Endodermal cell (in vitro differentiated cells): ENCODE data around the gene TLX2. TPM values are rescaled to one million over a fixed set of nuclear protein-coding genes. Genes with fewer than 3 reads are reported as not detected.

Source experiments
- DNase-seq: peaks from one replicate; pipeline ENCODE4 v3.0.0-alpha.2; 2017
- H3K27ac ChIP-seq: 2 replicates; pipeline ENCODE4 v1.5.1; 2013; ENCODE audit warnings: mild to moderate bottlenecking, low read depth, low read length, moderate library complexity
- H3K27me3 ChIP-seq: 2 replicates; pipeline ENCODE4 v1.6.1; 2013; ENCODE audit warnings: mild to moderate bottlenecking, low read length, moderate library complexity; ENCODE audit not compliant: insufficient read depth, control insufficient read depth, poor library complexity, severe bottlenecking
- H3K36me3 ChIP-seq: 2 replicates; pipeline ENCODE4 v1.7.0; 2013; ENCODE audit warnings: mild to moderate bottlenecking, low read length, moderate library complexity; ENCODE audit not compliant: control insufficient read depth, insufficient read depth
- H3K4me1 ChIP-seq: one replicate; pipeline ENCODE4 v1.7.0; 2013; ENCODE audit warnings: low read length; ENCODE audit not compliant: control insufficient read depth, insufficient read depth
- H3K4me3 ChIP-seq: 2 replicates; pipeline ENCODE4 v1.5.1; 2013; ENCODE audit warnings: mild to moderate bottlenecking, low read length, moderate library complexity
- H3K9ac ChIP-seq: 2 replicates; pipeline ENCODE4 v1.6.1; 2013; ENCODE audit warnings: mild to moderate bottlenecking, low read length, moderate library complexity; ENCODE audit not compliant: poor library complexity, severe bottlenecking; ENCODE audit errors: extremely low read depth
- H3K9me3 ChIP-seq: 2 replicates; pipeline ENCODE4 v1.6.1; 2013; ENCODE audit warnings: mild to moderate bottlenecking, low read length, moderate library complexity; ENCODE audit not compliant: control insufficient read depth
- H3K27ac Mint-ChIP-seq: 2 replicates; pipeline ENCODE4 v1.8.0; 2020; ENCODE audit warnings: mixed read lengths
- H3K27me3 Mint-ChIP-seq: 2 replicates; pipeline ENCODE4 v1.8.0; 2021; ENCODE audit warnings: mild to moderate bottlenecking, mixed read lengths; ENCODE audit not compliant: insufficient read depth
- H3K36me3 Mint-ChIP-seq: 2 replicates; pipeline ENCODE4 v1.8.0; 2020; ENCODE audit warnings: low read depth, mixed read lengths
- H3K4me1 Mint-ChIP-seq: 2 replicates; pipeline ENCODE4 v1.8.0; 2020; ENCODE audit warnings: mixed read lengths
- H3K4me3 Mint-ChIP-seq: 2 replicates; pipeline ENCODE4 v1.8.0; 2020; ENCODE audit warnings: mild to moderate bottlenecking, moderate library complexity, mixed read lengths
- H3K9me3 Mint-ChIP-seq: 2 replicates; pipeline ENCODE4 v1.8.0; 2020; ENCODE audit warnings: mild to moderate bottlenecking, mixed read lengths
- WGBS, 2 experiments: methylation state at CpG; one replicate each; pipeline versions ENCODE4 v1.1.5 to v1.1.7; 2013; ENCODE audit warnings: missing lambda C conversion rate in 2 of 2, mixed read lengths in 1 of 2; ENCODE audit not compliant: insufficient coverage in 1 of 2, insufficient read length in 1 of 2; 5-methylcytosine and 5-hydroxymethylcytosine counted together
- total RNA-seq, 2 donors: library from RNA; stranded (reverse); fragmentation: NEBNext Ultra II Directional in 1 of 2; extraction: Animal tissue kit (Norgen Biotek cat#: 25700) in 1 of 2; gene quantifications; 2 replicates in 1 of 2; 3 replicates in 1 of 2; pipeline ENCODE4 v1.2.1, GENCODE V29; 2021
- TF ChIP-seq, protein P1 (sequence below): fragments of 200-600 bp; sonication (generic); conservative IDR thresholded peaks from 2 replicates; pipeline ENCODE4 v1.5.0; 2021; ENCODE audit warnings: antibody characterized with exemption, mild to moderate bottlenecking

The TLX2 gene
- total RNA-seq, 2 donors from 2014 or later: 0.22 to 0.27 TPM

DNA sequence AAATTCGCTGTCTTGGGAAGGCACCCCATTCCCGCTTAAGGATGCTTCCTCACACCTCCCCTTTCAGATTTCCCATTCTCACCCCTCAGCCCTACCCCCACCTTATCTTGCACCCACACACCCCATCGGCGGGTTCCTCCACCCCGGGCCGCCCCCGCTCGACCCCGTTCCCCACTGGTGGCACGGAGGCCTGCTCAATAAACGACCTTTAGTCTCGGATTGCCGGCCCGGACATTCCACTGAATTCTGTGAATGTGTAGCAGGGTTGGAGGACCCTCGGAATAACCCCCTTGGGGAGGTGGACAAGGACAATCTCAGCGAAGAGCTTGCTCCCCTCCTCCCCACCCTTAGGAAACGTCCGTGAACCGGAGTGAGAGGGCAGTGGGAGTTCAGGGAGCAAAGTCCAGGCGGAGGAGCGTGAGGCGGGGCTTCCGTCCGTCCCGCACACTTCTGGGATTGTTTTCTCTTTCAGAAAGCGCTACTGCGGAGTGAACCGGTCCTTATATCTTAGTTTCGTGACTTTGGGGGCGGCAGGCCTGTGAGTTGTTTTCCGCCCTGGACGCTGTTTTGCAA is 12.0 kb upstream of the TLX2 start:
- TF ChIP-seq, protein P1, sequence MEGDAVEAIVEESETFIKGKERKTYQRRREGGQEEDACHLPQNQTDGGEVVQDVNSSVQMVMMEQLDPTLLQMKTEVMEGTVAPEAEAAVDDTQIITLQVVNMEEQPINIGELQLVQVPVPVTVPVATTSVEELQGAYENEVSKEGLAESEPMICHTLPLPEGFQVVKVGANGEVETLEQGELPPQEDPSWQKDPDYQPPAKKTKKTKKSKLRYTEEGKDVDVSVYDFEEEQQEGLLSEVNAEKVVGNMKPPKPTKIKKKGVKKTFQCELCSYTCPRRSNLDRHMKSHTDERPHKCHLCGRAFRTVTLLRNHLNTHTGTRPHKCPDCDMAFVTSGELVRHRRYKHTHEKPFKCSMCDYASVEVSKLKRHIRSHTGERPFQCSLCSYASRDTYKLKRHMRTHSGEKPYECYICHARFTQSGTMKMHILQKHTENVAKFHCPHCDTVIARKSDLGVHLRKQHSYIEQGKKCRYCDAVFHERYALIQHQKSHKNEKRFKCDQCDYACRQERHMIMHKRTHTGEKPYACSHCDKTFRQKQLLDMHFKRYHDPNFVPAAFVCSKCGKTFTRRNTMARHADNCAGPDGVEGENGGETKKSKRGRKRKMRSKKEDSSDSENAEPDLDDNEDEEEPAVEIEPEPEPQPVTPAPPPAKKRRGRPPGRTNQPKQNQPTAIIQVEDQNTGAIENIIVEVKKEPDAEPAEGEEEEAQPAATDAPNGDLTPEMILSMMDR: no peak
- Histone ChIP-seq H3K4me1 (peaks cover 4% of the 10 kb centered on the region), H3K27ac (no peak overlapping the region), H3K9me3 (no peaks in the 10 kb centered on the region), H3K36me3 (peaks cover 11% of the 10 kb centered on the region), H3K9ac (no peak overlapping the region), H3K27me3 (peaks cover 86% of the 10 kb centered on the region), H3K4me3 (peak overlapping the region; percentile 76)
- Mint-ChIP-seq H3K4me3 (peak overlapping the region; percentile 68), H3K9me3 (no peaks in the 10 kb centered on the region), H3K27me3 (peaks cover 83% of the 10 kb centered on the region), H3K4me1 (peaks cover 38% of the 10 kb centered on the region), H3K27ac (peak overlapping the region; percentile 78), H3K36me3 (peaks cover 22% of the 10 kb centered on the region)
- WGBS, 2 experiments: 22 to 30% methylated on average over 14 to 32 of the region's 32 CpGs
- peak; percentile 66 for DNase-seq

DNA sequence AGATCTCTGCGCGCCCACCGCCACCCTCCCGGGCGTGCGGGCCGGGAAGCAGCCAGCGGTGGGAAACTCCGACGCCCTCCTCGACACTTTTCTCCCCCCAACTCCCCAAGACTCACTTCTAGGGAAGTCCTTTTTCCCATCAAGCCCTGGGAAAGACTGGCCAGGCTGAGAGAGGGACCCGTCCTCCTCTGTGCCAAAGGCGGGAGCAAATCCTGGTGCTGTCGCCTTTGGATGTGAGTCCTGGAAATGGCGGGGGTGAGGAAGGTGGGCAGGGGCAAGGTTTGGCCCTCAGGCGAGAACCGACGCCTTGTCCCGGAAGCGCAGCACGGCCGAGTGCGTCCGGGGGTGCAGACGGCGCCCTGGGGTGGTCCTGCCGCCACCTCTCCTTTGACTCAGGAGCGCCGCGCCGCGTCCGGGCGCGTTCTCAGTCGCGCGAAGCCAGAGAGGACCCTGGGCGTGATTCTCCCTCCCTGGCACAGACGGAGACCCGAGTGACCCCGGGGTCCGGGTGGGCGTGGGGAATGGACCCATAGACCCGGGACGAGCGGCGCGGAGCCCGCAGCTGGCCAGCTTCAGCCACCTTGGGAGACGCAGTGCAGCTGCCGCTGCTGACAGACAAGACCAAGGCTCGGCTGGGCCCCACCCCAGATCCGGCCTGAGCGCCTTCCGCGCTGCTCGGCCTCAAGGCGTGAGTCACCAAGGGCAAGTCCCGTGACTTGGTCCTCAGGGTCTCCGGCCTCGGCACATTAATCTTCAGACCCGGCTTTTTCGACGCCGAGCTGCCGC is 11.3 kb upstream of the TLX2 start:
- Mint-ChIP-seq H3K4me3 (peak overlapping the region; percentile 68), H3K27ac (peak overlapping the region; percentile 78), H3K36me3 (peaks cover 22% of the 10 kb centered on the region), H3K27me3 (peaks cover 77% of the 10 kb centered on the region), H3K9me3 (no peaks in the 10 kb centered on the region), H3K4me1 (peaks cover 36% of the 10 kb centered on the region)
- Histone ChIP-seq H3K4me3 (peak overlapping the region; percentile 76), H3K36me3 (peaks cover 11% of the 10 kb centered on the region), H3K27me3 (peaks cover 80% of the 10 kb centered on the region), H3K27ac (no peak overlapping the region), H3K9me3 (no peaks in the 10 kb centered on the region), H3K4me1 (peaks cover 4% of the 10 kb centered on the region), H3K9ac (no peak overlapping the region)
- TF ChIP-seq, protein P1: peak; percentile 36
- 8 to 9% methylated on average over 34 to 67 of the region's 67 CpGs for WGBS, 2 experiments
- peak; percentile 90 for DNase-seq

DNA sequence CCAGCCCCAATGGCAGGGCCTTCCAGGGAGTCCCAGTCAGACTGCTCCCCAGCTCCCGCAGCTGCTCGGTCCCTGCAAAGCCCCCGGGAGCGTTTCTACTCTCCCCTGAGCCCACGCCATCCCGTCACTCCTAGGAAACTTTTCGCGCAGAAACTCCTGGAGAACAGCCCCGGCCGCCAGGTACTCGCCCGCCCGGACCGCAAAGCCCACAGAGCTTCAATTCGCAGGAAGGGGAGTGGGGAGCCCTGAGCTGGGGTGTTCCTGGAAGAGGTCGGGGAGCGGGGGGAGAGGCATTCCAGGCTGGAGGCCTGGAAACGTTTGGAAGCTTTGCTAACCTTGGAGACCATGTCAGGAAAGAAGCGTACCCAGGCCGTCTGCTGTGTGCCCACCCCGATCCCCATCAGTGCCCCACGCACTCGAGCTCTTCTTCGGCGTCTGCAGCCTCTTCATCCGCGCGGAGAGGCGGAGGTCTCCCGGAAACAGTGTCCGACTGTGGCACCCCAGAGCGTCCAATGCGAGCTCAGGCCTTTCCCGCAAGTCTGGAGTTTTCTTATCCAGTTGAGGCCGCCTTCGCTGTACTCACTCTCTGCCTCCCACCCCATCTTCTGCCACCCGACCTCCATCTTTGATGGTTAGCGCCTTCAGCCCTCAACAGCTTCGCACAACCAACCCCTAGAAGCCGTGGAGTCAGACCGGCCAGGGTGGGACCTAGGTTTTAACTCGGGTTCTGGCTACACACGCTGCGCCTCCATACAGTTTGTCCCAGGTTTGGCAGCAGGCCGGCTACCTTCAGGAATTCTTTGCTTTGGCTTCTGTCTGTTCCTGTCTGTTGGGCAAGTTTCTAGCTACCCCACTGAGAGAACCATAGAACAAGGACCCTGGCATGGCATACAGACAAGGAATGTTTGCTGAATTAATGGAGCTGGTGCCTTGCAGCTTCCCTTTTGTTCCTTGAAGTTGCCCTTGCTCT is 10.5 kb upstream of the TLX2 start:
- WGBS, 2 experiments: 77 to 85% methylated on average over 31 to 45 of the region's 45 CpGs
- Histone ChIP-seq H3K4me1 (peaks cover 4% of the 10 kb centered on the region), H3K27ac (no peak overlapping the region), H3K4me3 (peak overlapping the region; percentile 76), H3K36me3 (peaks cover 11% of the 10 kb centered on the region), H3K9ac (no peak overlapping the region), H3K27me3 (peaks cover 71% of the 10 kb centered on the region), H3K9me3 (no peaks in the 10 kb centered on the region)
- Mint-ChIP-seq H3K27ac (peak overlapping the region; percentile 64), H3K4me1 (peaks cover 40% of the 10 kb centered on the region), H3K4me3 (peak overlapping the region; percentile 68), H3K36me3 (peaks cover 22% of the 10 kb centered on the region), H3K9me3 (no peaks in the 10 kb centered on the region), H3K27me3 (peaks cover 74% of the 10 kb centered on the region)
- TF ChIP-seq, protein P1: no peak
- peak; percentile 58 for DNase-seq
